COR-L47 (cell line): ENCODE measurements around the gene OR5M11.
"Not testable (repeated sequence)": the region's sequence is repeated elsewhere in the genome, so short reads cannot be mapped to it uniquely, and the experiment has no call there.

Experiments
- DNase-seq: peaks from one replicate; lab custom pipeline; 2025; lab: John Stamatoyannopoulos, UW

Gene OR5M11

GRCh38 chr11:56543157-56543556 is at the start of gene OR5M11:
TSS of gene OR5M11 (minus strand) at chr11:56543257. CDS start at chr11:56543257, 0 bp downstream.
- DNase-seq: no peak

GRCh38 chr11:56592088-56592717 is 49.1 kb upstream of the OR5M11 start:
- DNase-seq: not testable (repeated sequence)

- DNase-seq: no peak
These were observed 34.6 kb upstream of the OR5M11 start, which contains the start of gene OR5M10 for GRCh38 chr11:56577621-56578020. TSS of gene OR5M10 (minus strand) at chr11:56577721. CDS start at chr11:56577721, 0 bp downstream.

- DNase-seq: no peak
These were observed 15.5 kb upstream of the OR5M11 start for GRCh38 chr11:56558574-56558973.

- DNase-seq: not testable (repeated sequence)
These were observed 11.6 kb upstream of the OR5M11 start for GRCh38 chr11:56554691-56555090.

- DNase-seq: no peak
These were observed 2.5 kb upstream of the OR5M11 start for GRCh38 chr11:56545531-56545930.

GRCh38 chr11:56543739-56544138 is 682 bp upstream of the OR5M11 start:
- DNase-seq: no peak

GRCh38 chr11:56533054-56533740 is 9.9 kb downstream of the OR5M11 start:
- DNase-seq: no peak

GRCh38 chr11:56531856-56532255 is 11.2 kb downstream of the OR5M11 start:
- DNase-seq: no peak

- DNase-seq: no peak
These were observed 21.0 kb downstream of the OR5M11 start for GRCh38 chr11:56522008-56522407.

GRCh38 chr11:56513280-56513679 is 29.8 kb downstream of the OR5M11 start:
- DNase-seq: no peak

GRCh38 chr11:56509439-56509838 is 33.6 kb downstream of the OR5M11 start:
- no peak for DNase-seq

- no peak for DNase-seq
These were observed 46.0 kb downstream of the OR5M11 start for GRCh38 chr11:56497010-56497409.

GRCh38 chr11:56495117-56495516 is 47.9 kb downstream of the OR5M11 start:
- no peak for DNase-seq
